Liver (tissue), 3 donors: ENCODE results near the gene PAPPA.

Source experiments
- CTCF ChIP-seq: fragments of 150-350 bp; IDR thresholded peaks from 2 replicates; pipeline ENCODE4 v1.5.1; 2017; ENCODE audit warnings: improper control_type of control experiment, low read depth, low read length; ENCODE audit not compliant: missing input control
- FOXA2 ChIP-seq: IDR thresholded peaks from 2 replicates; pipeline ENCODE4 v1.6.1; 2016; ENCODE audit warnings: antibody characterized with exemption
- GABPA ChIP-seq, 2 donors: IDR thresholded peaks in 1 of 2; conservative IDR thresholded peaks in 1 of 2; 2 replicates each; pipeline ENCODE4 v1.6.1; 2016; ENCODE audit warnings: antibody characterized with exemption in 2 of 2, mild to moderate bottlenecking in 1 of 2, moderate library complexity in 1 of 2
- NR2F2 ChIP-seq: IDR thresholded peaks from 2 replicates; pipeline ENCODE4 v1.6.1; 2016; ENCODE audit warnings: antibody characterized with exemption
- TAF1 ChIP-seq: conservative IDR thresholded peaks from 2 replicates; pipeline ENCODE4 v1.6.1; 2016; ENCODE audit warnings: antibody characterized with exemption, mild to moderate bottlenecking
- ZBTB33 ChIP-seq: IDR thresholded peaks from 2 replicates; pipeline ENCODE4 v1.6.1; 2016; ENCODE audit warnings: antibody characterized with exemption
- donor health status: healthy.
- donor health status: healthy.

DNA sequence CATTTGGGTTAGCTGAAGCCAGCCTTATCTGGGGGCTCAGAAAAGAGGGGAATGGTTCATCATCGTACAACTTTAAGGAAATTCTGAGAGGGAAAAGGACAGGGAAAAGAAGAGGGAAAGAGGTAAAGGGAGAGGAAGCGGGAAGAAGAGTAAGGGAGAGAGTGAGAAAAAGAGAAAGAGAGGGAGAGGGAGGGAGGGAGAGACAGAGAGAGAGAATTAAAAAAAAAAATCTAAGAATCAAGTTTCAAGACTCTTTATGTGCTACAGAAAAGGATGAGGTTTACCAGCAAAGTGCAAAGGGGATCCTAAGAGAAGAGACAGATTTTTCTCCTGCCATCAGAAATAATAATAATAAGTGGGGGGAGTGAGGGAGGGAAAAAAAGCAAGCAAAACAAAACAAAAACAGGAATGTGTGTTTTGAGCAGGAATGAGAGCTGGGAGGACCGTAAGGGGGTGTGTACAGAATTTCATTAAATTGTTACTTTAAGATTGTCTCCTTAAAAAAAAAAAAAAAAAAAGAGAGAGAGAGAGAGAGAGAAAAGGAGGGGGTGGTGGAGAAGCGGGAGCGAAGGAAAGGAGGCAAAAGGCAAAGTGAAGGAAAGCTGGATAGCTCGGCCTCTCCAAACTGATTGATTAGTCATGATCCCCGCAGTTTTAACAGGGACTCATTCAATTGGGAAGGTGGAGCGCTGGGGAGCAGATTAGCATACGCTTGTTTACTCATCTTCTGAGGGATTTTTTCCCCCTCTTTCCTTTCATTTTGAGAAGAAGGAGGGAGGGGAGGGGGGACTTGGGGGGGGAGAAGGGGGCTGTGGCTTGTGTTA, 438 bp upstream of the PAPPA start:
- TF ChIP-seq CTCF (no peak), NR2F2 (no peak), TAF1 (no peak), ZBTB33 (no peak), GABPA (IDR thresholded peaks at IDR 0.05 in 1 of 2, conservative IDR thresholded peaks at IDR 0.05 in 1 of 2) (no peak), FOXA2 (no peak)
